DND-41 (cell line): ENCODE measurements around the gene JMJD1C.

Source experiments
- ATAC-seq: fragments of 200-7000 bp; cut with Tn5 transposase; 3 replicates; pipeline ENCODE4 v1.9.1; 2021; ENCODE audit warnings: low read depth; ENCODE audit not compliant: insufficient read depth
- DNase-seq: peaks from one replicate; pipeline ENCODE4 v3.0.0-alpha.2; 2020
- H2AFZ ChIP-seq: 2 replicates; pipeline ENCODE4 v1.6.0; 2012; ENCODE audit warnings: low read depth, low read length
- H3K27ac ChIP-seq: 2 replicates; pipeline ENCODE4 v1.5.1; 2012; ENCODE audit warnings: low read length, inconsistent platforms
- H3K27me3 ChIP-seq: fragments of 200-600 bp; sonication (generic); 2 replicates; pipeline ENCODE4 v1.6.0; 2012; ENCODE audit warnings: low read length, mild to moderate bottlenecking, inconsistent platforms; ENCODE audit not compliant: insufficient read depth, poor library complexity
- H3K36me3 ChIP-seq: 2 replicates; pipeline ENCODE4 v1.5.1; 2012; ENCODE audit warnings: low read length, inconsistent platforms; ENCODE audit not compliant: insufficient read depth
- H3K4me1 ChIP-seq: 2 replicates; pipeline ENCODE4 v1.5.1; 2012; ENCODE audit warnings: mild to moderate bottlenecking, low read length; ENCODE audit not compliant: insufficient read depth
- H3K4me2 ChIP-seq: 2 replicates; pipeline ENCODE4 v1.6.0; 2012; ENCODE audit warnings: mild to moderate bottlenecking, moderate library complexity, low read length, inconsistent platforms; ENCODE audit not compliant: insufficient read depth
- H3K4me3 ChIP-seq, 2 experiments: fragments of 200-600 bp in 1 of 2; shearing (Covaris generic) in 1 of 2; 2 replicates each; pipeline ENCODE4 v1.5.1; 2012 to 2016; ENCODE audit warnings: inconsistent platforms in 2 of 2, low read length in 2 of 2, mild to moderate bottlenecking in 2 of 2, low read depth in 1 of 2, moderate library complexity in 1 of 2
- H3K79me2 ChIP-seq: 2 replicates; pipeline ENCODE4 v1.6.0; 2012; ENCODE audit warnings: low read length, inconsistent platforms; ENCODE audit not compliant: insufficient read depth
- H3K9ac ChIP-seq: 2 replicates; pipeline ENCODE4 v1.6.0; 2012; ENCODE audit warnings: low read depth, mild to moderate bottlenecking, inconsistent platforms, low read length, moderate library complexity
- H3K9me3 ChIP-seq: 2 replicates; pipeline ENCODE4 v1.5.1; 2012; ENCODE audit warnings: low read length, moderate library complexity, mild to moderate bottlenecking, inconsistent platforms; ENCODE audit not compliant: insufficient read depth, severe bottlenecking
- H4K20me1 ChIP-seq: 2 replicates; pipeline ENCODE4 v1.6.0; 2012; ENCODE audit warnings: low read length; ENCODE audit not compliant: insufficient read depth
- CTCF ChIP-seq: IDR thresholded peaks from 2 replicates; pipeline ENCODE4 v1.5.1; 2012; ENCODE audit warnings: borderline replicate concordance, low read length, moderate library complexity, mild to moderate bottlenecking; ENCODE audit not compliant: poor library complexity, severe bottlenecking; ENCODE audit errors: extremely low read depth
- EZH2 ChIP-seq: IDR thresholded peaks from 3 replicates; pipeline ENCODE4 v1.6.1; 2012; ENCODE audit warnings: borderline replicate concordance, low read depth, mild to moderate bottlenecking, moderate library complexity, low read length, inconsistent platforms; ENCODE audit not compliant: severe bottlenecking

The JMJD1C gene

GRCh38 chr10:63146503-63146902 is 319.3 kb downstream of the JMJD1C start:
- no peak overlapping the region for H3K9ac ChIP-seq
- H4K20me1 ChIP-seq: peaks cover 3% of the 10 kb centered on the region; the same call in 1 of the 2 replicates
- DNase-seq (no peak), ATAC-seq (no peak)
- H2AFZ ChIP-seq: no peak overlapping the region
- H3K27me3 ChIP-seq: no peaks in the 10 kb centered on the region
- peaks cover 6% of the 10 kb centered on the region; the same call in 1 of the 2 replicates for H3K36me3 ChIP-seq
- no peak overlapping the region for H3K27ac ChIP-seq
- H3K79me2 ChIP-seq: peaks cover 73% of the 10 kb centered on the region
- no peaks in the 10 kb centered on the region for H3K4me1 ChIP-seq
- no peak overlapping the region for H3K4me2 ChIP-seq
- no peak for TF ChIP-seq CTCF
- no peak for TF ChIP-seq EZH2
- no peak overlapping the region for H3K4me3 ChIP-seq
- no peaks in the 10 kb centered on the region for H3K9me3 ChIP-seq

GRCh38 chr10:63145782-63146181 is 320.0 kb downstream of the JMJD1C start:
- TF ChIP-seq EZH2: no peak
- TF ChIP-seq CTCF: no peak
- no peak overlapping the region for H3K27ac ChIP-seq
- peaks cover 80% of the 10 kb centered on the region for H3K79me2 ChIP-seq
- DNase-seq (no peak), ATAC-seq (no peak)
- H3K4me1 ChIP-seq: no peaks in the 10 kb centered on the region
- no peaks in the 10 kb centered on the region for H3K27me3 ChIP-seq
- H3K9ac ChIP-seq: no peak overlapping the region
- no peak overlapping the region for H3K4me3 ChIP-seq
- H3K9me3 ChIP-seq: no peaks in the 10 kb centered on the region
- peaks cover 6% of the 10 kb centered on the region; the same call in 1 of the 2 replicates for H3K36me3 ChIP-seq
- H2AFZ ChIP-seq: no peak overlapping the region
- peaks cover 6% of the 10 kb centered on the region; the same call in 1 of the 2 replicates for H4K20me1 ChIP-seq
- no peak overlapping the region for H3K4me2 ChIP-seq

GRCh38 chr10:63143987-63144386 is 321.8 kb downstream of the JMJD1C start:
- ATAC-seq (no peak), DNase-seq (no peak)
- H4K20me1 ChIP-seq: peaks cover 19% of the 10 kb centered on the region; the same call in 1 of the 2 replicates
- no peak overlapping the region for H3K9ac ChIP-seq
- no peaks in the 10 kb centered on the region for H3K9me3 ChIP-seq
- no peak overlapping the region for H2AFZ ChIP-seq
- peaks cover 88% of the 10 kb centered on the region for H3K79me2 ChIP-seq
- no peak overlapping the region for H3K27ac ChIP-seq
- no peak for TF ChIP-seq EZH2
- no peak for TF ChIP-seq CTCF
- H3K4me1 ChIP-seq: no peaks in the 10 kb centered on the region
- no peak overlapping the region for H3K4me2 ChIP-seq
- H3K36me3 ChIP-seq: peaks cover 9% of the 10 kb centered on the region; the same call in 1 of the 2 replicates
- no peak overlapping the region for H3K4me3 ChIP-seq
- H3K27me3 ChIP-seq: no peaks in the 10 kb centered on the region
